Psoas muscle (tissue), 8 donors: ENCODE data around the gene HTATSF1. TPM values are rescaled to one million over a fixed set of nuclear protein-coding genes. Genes with fewer than 3 reads are reported as not detected.
A peak's percentile ranks its signal among the peaks of the same experiment; 100 is the strongest.

Experiments
- ATAC-seq, 4 donors: fragments of 200-7000 bp; cut with Tn5 transposase; one replicate each; pipeline ENCODE4 v1.9.1; 2020; ENCODE audit warnings: moderate library complexity in 3 of 4, mild to moderate bottlenecking in 2 of 4
- DNase-seq, 2 donors: peaks; one replicate each; pipeline ENCODE4 v3.0.0-alpha.2; 2020
- H3K27ac ChIP-seq: fragments of 200-600 bp; one replicate; pipeline ENCODE4 v1.8.0; 2022
- H3K27me3 ChIP-seq, 3 donors: fragments of 200-600 bp in 1 of 3; one replicate each; pipeline versions ENCODE4 v1.6.1 to v1.8.0; 2013 to 2022; ENCODE audit warnings: low read length in 2 of 3, mild to moderate bottlenecking in 2 of 3, moderate library complexity in 1 of 3; ENCODE audit not compliant: insufficient read depth in 3 of 3
- H3K36me3 ChIP-seq, 2 donors: fragments of 200-600 bp in 1 of 2; one replicate each; pipeline versions ENCODE4 v1.6.1 to v1.8.0; 2013 to 2022; ENCODE audit warnings: low read depth in 1 of 2, mild to moderate bottlenecking in 1 of 2, moderate library complexity in 1 of 2; ENCODE audit not compliant: insufficient read depth in 1 of 2
- H3K4me1 ChIP-seq: fragments of 200-600 bp; one replicate; pipeline ENCODE4 v1.8.0; 2022
- H3K4me3 ChIP-seq: fragments of 200-600 bp; one replicate; pipeline ENCODE4 v1.8.0; 2022; ENCODE audit warnings: mild to moderate bottlenecking
- H3K9me3 ChIP-seq: fragments of 200-600 bp; one replicate; pipeline ENCODE4 v1.8.0; 2022
- WGBS, 3 donors: extraction: QIAGEN DNeasy Blood & Tissue Kit; methylation state at CpG; one replicate each; pipeline versions ENCODE4 v1.1.6 to v1.1.7; 2013; 5-methylcytosine and 5-hydroxymethylcytosine counted together
- intact Hi-C, 2 donors: fragments of 100-400 bp; cut with DNase I; formaldehyde crosslinking; loops; one replicate each; pipeline versions ENCODE4 v1.11.0 to v1.14.2; 2022
- long read RNA-seq, 2 donors: library from polyadenylated mRNA; unstranded; transcript quantifications; one replicate each; pipeline ENCODE4 v2.0.0, GENCODE V29; 2021
- polyA plus RNA-seq, 3 donors: library from polyadenylated mRNA; stranded (reverse); fragments of 200-250 nt; gene quantifications; one replicate each; pipeline ENCODE4 v1.2.3, GENCODE V29; 2013
- total RNA-seq, 4 donors: library from RNA; stranded (reverse); fragmentation: NEBNext Ultra II Directional in 2 of 4; extraction: Animal tissue kit (Norgen Biotek cat#: 25700) in 2 of 4; gene quantifications; one replicate each; pipeline versions ENCODE4 v1.2.1 to v1.2.4, GENCODE V29; 2021 to 2023
- TF ChIP-seq, protein P1 (sequence below): fragments of 200-600 bp; IDR thresholded peaks from one replicate; pipeline ENCODE4 v1.8.0; 2022; ENCODE audit warnings: antibody characterized with exemption
- donor health status: healthy with polysubstance abuse.
- donor health status: DM: no; HTN: no; CAD: no; lungs with moderate emphysema.
- donor health status: Bipolar disorder and iron deficiency.
- donor health status: healthy.
- donor health status: DM: yes; HTN: yes; CAD: no.
- donor health status: DM: no; HTN: no; CAD: no.
- donor health status: DM: no; HTN: no; CAD: no.
- donor health status: DM: yes; HTN: yes; CAD: no.

Gene HTATSF1, protein sequence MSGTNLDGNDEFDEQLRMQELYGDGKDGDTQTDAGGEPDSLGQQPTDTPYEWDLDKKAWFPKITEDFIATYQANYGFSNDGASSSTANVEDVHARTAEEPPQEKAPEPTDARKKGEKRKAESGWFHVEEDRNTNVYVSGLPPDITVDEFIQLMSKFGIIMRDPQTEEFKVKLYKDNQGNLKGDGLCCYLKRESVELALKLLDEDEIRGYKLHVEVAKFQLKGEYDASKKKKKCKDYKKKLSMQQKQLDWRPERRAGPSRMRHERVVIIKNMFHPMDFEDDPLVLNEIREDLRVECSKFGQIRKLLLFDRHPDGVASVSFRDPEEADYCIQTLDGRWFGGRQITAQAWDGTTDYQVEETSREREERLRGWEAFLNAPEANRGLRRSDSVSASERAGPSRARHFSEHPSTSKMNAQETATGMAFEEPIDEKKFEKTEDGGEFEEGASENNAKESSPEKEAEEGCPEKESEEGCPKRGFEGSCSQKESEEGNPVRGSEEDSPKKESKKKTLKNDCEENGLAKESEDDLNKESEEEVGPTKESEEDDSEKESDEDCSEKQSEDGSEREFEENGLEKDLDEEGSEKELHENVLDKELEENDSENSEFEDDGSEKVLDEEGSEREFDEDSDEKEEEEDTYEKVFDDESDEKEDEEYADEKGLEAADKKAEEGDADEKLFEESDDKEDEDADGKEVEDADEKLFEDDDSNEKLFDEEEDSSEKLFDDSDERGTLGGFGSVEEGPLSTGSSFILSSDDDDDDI
- total RNA-seq (10 to 100 TPM; 63.2 to 95.2 (median 74.1) TPM), polyA plus RNA-seq (100 to 1,000 TPM in 1 of 3 donors, 10 to 100 TPM in 2; 66.9 to 103 (median 68.3) TPM)
- long read RNA-seq, donor 1, transcript HTATSF1-204 (10 exons, 3,019 nt): major isoform, 130 of 193 reads
- long read RNA-seq, donor 1, transcript HTATSF1-201 (9 exons, 2,775 nt): minor isoform, 35 of 193 reads
- long read RNA-seq, donor 1, partial matches to known transcripts: 3 of 193 reads
- long read RNA-seq, donor 1, other reads (novel, unspliced or antisense): 23 of 193 reads
- long read RNA-seq, donor 2, transcript HTATSF1-204 (10 exons, 3,019 nt): major isoform, 143 of 236 reads
- long read RNA-seq, donor 2, transcript HTATSF1-201 (9 exons, 2,775 nt): minor isoform, 53 of 236 reads
- long read RNA-seq, donor 2, partial matches to known transcripts: 7 of 236 reads
- long read RNA-seq, donor 2, other reads (novel, unspliced or antisense): 32 of 236 reads

DNA sequence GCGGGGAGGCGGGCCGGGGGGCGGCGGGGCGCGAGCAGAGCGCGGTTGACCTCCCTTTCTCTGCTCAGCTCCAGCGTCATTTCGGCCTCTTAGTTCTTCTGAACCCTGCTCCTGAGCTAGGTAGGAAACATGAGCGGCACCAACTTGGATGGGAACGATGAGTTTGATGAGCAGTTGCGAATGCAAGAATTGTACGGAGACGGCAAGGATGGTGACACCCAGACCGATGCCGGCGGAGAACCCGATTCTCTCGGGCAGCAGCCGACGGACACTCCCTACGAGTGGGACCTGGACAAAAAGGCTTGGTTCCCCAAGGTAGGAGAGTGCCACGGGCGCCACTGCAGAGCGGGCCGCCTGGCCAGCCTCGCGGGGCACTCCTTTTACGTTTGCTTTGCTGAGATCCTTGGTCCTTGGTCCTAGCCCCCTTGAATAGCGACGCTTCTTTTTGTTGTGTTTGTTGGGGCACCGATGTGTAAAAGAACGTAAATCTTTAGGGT, at the start of gene HTATSF1:
HTATSF1 (plus strand) TSS at position 37 of the 497 bp plus-strand sequence; CDS start at position 130, 93 bp downstream.
- Histone ChIP-seq H3K27me3 (no peaks in the 10 kb centered on the region), H3K4me3 (peak within 1 kb of the TSS; percentile 75), H3K27ac (peak within 1 kb of the TSS; percentile 90), H3K9me3 (no peaks in the 10 kb centered on the region), H3K4me1 (peaks cover 6% of the 10 kb centered on the region), H3K36me3 (peaks cover 0 to 31% of the 10 kb centered on the region in 2 donors)
- WGBS, 3 donors: 0 to 49% (median 0%) methylated on average over 22 to 35 of the region's 35 CpGs
- peak in 1 of 2 donors; percentile 51 for DNase-seq
- TF ChIP-seq, protein P1, sequence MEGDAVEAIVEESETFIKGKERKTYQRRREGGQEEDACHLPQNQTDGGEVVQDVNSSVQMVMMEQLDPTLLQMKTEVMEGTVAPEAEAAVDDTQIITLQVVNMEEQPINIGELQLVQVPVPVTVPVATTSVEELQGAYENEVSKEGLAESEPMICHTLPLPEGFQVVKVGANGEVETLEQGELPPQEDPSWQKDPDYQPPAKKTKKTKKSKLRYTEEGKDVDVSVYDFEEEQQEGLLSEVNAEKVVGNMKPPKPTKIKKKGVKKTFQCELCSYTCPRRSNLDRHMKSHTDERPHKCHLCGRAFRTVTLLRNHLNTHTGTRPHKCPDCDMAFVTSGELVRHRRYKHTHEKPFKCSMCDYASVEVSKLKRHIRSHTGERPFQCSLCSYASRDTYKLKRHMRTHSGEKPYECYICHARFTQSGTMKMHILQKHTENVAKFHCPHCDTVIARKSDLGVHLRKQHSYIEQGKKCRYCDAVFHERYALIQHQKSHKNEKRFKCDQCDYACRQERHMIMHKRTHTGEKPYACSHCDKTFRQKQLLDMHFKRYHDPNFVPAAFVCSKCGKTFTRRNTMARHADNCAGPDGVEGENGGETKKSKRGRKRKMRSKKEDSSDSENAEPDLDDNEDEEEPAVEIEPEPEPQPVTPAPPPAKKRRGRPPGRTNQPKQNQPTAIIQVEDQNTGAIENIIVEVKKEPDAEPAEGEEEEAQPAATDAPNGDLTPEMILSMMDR: no peak
- peak in 1 of 4 donors; percentile 2 for ATAC-seq
- intact Hi-C loops: loop anchor here in 1 of 2 donors (5.0 kb wide), 1 partner anchor 330 kb away; no protein-coding TSS in a partner anchor

DNA sequence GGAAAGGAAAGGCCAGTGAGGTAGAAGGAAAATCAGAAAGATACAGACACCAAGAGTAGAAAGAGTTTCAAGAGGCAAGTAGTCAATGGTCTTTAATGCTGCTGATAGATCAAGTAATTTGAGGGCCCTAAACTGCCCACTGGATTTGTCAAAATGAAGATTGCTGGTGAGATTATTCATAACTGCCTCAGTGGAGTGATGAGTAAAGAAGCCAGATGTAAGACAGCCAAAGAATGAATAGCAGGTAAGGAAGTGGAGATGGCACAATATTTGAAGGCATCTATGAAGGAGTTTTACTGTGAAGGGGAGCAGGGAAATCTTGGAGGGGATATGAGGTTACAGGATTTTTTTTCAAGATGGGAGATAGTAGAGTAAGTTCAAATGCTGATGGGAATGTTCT, 49.4 kb upstream of the HTATSF1 start:
- no peaks in the 10 kb centered on the region for H3K4me1 ChIP-seq
- H3K4me3 ChIP-seq: no peak overlapping the region
- DNase-seq (no peak), ATAC-seq (no peak)
- no peak overlapping the region for H3K27ac ChIP-seq
- intact Hi-C loops: no loop called here
- H3K9me3 ChIP-seq: no peaks in the 10 kb centered on the region
- H3K36me3 ChIP-seq: no peaks in the 10 kb centered on the region
- peaks cover 0 to 5% (median 0%) of the 10 kb centered on the region in 3 donors for H3K27me3 ChIP-seq
- TF ChIP-seq, protein P1: no peak

DNA sequence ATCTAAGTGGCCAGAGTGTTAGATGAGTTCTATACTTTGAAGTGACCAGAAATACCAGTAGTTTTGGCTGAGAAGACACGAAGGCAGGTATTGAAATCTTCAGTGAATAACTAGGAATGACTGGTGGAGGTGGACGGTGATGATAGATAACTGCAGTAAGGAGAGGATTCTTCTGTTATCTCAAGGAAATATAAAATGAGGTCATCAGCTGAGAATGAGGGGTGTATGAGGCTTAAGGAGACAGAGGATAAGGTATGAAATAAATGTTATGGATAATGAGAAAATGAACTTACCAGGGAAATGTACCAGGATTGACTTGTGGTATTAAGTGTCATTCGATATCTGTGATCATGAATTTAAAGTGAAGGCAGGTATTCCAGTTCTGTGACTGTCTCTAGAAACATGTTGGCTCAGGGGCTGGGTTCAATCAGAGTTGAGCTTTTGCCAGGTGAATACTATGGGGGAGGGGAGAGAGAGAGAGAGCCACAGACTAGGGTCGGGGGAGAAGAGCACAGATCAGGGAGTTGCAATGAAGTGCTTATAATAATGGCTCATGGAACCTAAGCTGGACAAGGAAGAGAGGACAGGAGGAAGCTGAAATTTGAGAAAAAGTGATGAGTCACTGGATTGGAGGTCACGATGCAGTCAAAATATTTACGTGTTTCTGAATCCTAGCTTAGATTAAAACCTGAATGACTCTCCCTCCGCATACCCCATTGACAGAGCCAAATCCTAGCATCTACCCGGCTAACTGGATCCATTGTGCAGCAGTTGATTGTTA, 47.2 kb upstream of the HTATSF1 start:
- Histone ChIP-seq H3K4me3 (no peak overlapping the region), H3K36me3 (no peaks in the 10 kb centered on the region), H3K4me1 (no peaks in the 10 kb centered on the region), H3K27ac (no peak overlapping the region), H3K27me3 (peaks cover 0 to 5% (median 0%) of the 10 kb centered on the region in 3 donors), H3K9me3 (no peaks in the 10 kb centered on the region)
- intact Hi-C loops: no loop called here
- ATAC-seq (no peak), DNase-seq (no peak)
- 59 to 62% (median 60%) methylated on average over 8 of the region's 8 CpGs for WGBS, 3 donors
- TF ChIP-seq, protein P1: no peak

DNA sequence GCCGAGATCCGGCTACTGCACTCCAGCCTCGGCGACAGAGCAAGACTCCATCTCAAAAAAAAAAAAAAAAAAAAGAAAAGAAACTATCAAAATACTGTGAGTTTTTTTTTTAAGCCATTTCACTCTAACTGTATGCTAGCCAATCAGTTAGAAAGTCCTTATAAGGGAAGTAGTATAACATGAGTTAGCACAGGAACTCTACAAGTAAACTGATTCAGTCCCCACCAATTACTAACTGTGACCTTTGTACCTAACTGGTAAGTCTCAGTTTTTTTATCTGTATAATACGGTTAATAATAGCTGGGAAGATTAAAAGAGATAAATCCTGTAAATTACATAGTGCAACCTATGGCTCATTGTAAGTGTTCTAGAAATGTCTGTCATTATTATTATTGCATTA, 44.8 kb upstream of the HTATSF1 start:
- H3K4me1 ChIP-seq: no peaks in the 10 kb centered on the region
- peaks cover 0 to 5% (median 0%) of the 10 kb centered on the region in 3 donors for H3K27me3 ChIP-seq
- WGBS, 3 donors: 79 to 82% (median 80%) methylated on average over 3 to 5 of the region's 5 CpGs
- no peak overlapping the region for H3K27ac ChIP-seq
- intact Hi-C loops: no loop called here
- no peaks in the 10 kb centered on the region for H3K9me3 ChIP-seq
- no peak overlapping the region for H3K4me3 ChIP-seq
- H3K36me3 ChIP-seq: no peaks in the 10 kb centered on the region
- DNase-seq (no peak), ATAC-seq (no peak)
- TF ChIP-seq, protein P1: no peak
